GDM1 (cell line): Measurements from ENCODE around the gene IL2RA.
"Not testable (repeated sequence)": the region's sequence is repeated elsewhere in the genome, so short reads cannot be mapped to it uniquely, and the experiment has no call there.

Experiments used
- DNase-seq: peaks from one replicate; lab custom pipeline; 2025; lab: John Stamatoyannopoulos, UW

The IL2RA gene

GRCh38 chr10:5981529-5981928 is 80.6 kb downstream of the IL2RA start:
- no peak for DNase-seq

GRCh38 chr10:5978230-5978489 is 84.0 kb downstream of the IL2RA start:
- DNase-seq, result no peak

- peak; percentile 57 for DNase-seq
Measured at GRCh38 chr10:5977471-5978229, 84.5 kb downstream of the IL2RA start, which contains the start of gene IL15RA. IL15RA (minus strand) TSS chr10:5977543; CDS start chr10:5977492, 51 bp downstream.

DNA sequence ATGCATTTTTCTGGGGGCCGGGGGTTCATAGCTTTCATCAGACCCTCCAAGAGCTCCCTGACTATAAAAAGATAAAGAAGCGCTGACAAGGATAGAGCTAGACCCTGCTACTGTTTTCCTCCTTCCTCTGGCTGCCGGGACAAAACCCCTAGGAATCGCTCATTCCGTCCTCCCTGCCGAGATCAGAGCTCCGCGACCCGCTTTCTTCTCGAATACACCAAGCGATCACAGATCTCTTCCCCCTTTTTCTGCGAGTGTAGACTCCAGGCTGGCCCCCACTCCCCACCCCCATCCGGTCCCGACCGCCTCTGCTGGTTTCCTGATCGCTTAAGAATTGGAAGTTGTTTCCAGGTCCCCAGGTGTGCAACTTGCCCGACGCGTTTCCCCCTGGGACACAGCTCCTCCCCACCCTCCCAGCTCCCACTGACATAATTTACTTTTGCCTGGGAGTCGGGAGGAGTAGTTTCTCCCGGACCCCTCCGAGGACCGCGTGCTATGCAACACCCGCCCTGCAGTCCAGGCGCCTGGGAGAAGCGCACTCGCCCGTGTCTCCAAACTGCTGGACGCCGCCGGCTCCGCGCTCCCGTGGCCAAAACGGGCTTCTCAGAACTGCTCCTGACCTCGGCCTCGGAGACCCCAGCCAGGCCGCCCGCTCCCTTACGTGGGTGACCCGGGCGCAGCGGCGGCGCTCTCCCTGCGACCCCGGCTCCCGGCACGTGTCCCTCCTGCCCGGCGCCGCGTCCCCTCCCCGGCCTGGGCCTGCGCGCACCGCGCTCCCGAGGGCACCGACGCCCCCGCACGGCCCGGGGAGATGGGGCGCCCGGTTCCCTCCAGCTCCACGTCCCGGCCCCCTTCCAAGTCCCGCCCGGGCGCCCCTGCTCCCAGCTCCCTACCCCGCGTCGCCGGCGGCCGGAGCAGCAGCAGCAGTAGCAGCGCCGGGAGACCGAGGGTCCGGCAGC is 85.4 kb downstream of the IL2RA start:
- DNase-seq, result peak; percentile 56

GRCh38 chr10:5975641-5976473 is 86.3 kb downstream of the IL2RA start:
- no peak for DNase-seq

DNA sequence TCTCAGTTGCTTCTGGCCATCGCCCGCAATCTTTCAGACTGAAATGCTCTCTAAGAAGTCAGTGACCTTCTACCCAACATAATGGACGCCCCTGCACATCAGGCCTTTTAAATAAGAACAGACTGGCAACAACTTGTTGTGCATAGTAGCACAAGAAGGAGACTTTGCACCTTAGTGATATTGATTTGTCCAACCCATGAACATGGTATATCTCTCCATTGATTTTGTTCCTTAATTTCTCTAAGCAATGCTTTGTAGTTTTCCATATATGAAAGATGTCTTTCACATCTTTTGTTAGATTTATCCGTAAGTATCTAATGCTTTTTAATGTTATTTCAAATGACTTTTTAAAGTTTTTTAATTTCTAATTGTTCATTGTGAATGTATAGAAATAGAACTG is 89.1 kb downstream of the IL2RA start:
- DNase-seq, result no peak

DNA sequence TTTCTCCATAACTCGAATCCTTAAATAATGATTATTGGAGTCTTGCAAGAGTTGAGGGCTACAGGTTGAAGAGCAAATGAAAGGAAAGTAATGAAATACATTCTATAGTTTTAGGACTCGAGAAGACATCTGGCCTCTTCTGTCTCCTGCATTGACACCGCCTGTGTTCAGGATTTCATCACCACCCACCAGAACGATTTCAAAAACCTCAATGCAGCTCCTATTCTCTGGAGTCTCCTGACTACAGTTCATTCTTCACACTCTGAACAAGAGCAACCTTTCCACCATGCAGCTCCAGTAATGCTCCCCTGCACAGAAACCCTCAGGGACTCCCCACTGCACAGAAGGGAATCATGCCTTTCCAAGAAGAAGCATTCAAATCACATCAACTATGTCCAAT is 90.3 kb downstream of the IL2RA start:
- no peak for DNase-seq

- DNase-seq, result no peak
Measured at GRCh38 chr10:5971315-5971832, 90.8 kb downstream of the IL2RA start.

DNA sequence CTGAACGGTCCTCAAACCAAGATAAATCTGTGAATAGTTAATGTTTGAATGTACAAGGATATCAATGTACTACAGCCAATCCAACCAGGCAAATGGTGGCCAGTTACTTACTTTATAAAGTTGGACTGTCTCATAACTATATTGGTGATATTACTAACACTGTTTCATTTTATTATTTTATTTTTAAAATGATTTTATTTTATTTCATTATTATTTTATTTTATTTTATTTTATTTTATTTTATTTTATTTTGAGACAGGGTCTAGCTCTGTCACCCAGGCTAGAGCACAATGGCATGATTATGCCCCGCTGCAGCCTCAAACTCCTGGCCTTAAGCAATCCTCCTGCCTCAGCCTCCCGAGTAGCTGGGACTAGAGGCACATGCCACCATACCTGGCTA is 91.6 kb downstream of the IL2RA start:
- no peak for DNase-seq

DNA sequence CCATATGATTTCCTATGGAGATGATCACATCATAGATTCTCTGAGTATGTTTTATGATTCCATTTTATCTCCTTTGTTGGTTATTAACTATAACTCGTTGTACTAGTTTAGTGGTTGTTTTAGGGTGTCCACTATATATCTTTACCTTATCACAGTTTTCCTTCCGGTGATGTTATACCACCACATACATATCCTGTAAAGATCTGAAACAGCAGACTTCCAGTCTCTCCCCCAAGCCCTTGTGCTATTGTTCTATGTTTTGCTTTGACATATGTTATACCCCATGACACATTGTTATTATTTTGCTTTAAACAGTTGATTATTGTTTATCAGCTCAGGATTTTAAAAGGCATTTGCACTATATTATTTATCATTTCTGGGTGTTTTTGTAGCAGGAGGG is 92.1 kb downstream of the IL2RA start:
- DNase-seq, result no peak

GRCh38 chr10:5968681-5969453 is 93.3 kb downstream of the IL2RA start:
- no peak for DNase-seq

DNA sequence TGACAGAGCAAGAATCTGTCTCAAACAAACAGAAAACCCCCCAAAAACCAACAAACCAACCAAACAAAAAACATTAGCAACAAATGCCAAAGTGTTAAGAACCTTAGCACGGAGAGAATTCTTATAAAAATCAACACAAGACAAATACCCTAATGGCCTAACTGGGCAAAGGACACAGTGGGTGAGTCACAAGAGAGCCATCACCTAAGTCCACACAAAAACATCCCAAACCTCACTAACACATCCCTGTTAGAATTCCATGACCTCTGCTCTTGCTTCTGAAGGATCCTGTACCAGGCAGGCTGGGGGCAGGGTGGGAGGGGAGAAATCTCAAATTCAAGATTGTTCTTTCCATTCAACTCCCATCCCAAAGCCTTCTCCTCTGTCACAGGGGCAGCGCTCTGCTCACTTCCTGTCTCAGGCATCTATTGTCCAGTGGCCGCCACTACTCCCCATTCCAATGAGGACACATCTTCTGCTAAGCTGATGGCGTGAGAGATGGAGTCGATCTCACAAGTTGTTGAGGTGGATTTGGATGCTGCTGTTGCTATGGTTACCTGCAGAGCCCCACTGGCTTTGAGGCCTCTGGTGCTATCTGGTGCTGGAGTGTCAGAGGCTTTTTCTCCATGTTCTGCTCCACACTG is 94.0 kb downstream of the IL2RA start:
- no peak for DNase-seq

DNA sequence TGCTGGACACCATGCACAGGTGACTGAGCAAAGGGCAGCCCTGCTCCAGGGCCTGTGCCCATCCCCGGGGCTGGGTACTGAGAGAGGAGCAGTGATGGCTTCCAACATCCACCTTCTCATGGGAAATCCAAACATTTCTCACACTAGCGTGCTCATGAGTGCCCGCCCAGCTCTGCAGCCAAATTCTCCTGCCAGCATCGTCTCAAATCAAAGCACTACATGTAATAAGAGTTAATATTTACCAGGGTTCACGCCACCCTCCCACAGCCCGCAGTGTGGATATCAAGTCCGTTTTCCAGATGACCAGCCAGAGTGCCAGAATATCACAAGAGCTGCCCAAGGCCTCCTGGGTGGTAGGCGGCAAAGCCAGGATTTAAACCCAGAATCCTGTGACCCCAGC is 96.9 kb downstream of the IL2RA start:
- no peak for DNase-seq

- DNase-seq, result no peak
Measured at GRCh38 chr10:5964736-5965135, 97.4 kb downstream of the IL2RA start.

DNA sequence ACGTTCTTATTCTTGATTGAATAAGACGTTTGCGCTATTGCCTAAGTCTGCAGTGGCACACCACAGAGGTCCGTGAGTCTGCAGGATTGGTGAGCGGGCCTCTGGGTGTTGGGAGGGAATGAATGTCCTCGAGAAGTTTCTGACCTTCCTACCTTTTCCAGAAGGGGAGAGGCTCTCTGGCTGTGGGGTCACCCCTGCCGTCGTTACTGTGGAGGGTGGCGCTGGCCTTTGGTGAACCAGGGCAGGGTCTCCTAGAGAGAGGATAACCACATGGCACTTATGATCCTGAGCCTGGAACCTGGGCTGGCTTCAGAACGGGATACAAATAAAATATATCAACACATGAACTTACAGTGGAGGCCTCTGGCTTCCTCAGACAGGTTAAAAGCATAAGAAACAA is 98.6 kb downstream of the IL2RA start:
- no peak for DNase-seq

DNA sequence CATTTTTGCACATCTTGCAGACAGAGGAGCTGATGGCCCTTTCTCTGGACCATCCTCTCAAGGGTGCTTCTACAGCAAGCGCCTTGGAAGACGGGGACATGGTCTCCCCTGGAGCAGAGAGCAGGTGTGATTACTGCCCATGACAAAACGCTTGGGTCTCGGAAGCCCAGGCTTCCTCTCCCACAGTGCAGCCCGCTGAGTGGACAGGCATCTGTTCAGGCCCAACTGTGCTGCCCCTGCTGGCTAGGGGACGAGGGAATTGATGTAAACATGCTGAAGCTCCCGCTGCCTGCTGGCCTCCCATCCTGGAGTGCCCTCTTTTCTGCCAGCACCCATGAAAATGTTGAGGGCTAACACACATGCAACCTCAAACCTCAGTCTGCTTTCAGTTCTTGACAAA is 99.1 kb downstream of the IL2RA start:
- DNase-seq, result no peak

DNA sequence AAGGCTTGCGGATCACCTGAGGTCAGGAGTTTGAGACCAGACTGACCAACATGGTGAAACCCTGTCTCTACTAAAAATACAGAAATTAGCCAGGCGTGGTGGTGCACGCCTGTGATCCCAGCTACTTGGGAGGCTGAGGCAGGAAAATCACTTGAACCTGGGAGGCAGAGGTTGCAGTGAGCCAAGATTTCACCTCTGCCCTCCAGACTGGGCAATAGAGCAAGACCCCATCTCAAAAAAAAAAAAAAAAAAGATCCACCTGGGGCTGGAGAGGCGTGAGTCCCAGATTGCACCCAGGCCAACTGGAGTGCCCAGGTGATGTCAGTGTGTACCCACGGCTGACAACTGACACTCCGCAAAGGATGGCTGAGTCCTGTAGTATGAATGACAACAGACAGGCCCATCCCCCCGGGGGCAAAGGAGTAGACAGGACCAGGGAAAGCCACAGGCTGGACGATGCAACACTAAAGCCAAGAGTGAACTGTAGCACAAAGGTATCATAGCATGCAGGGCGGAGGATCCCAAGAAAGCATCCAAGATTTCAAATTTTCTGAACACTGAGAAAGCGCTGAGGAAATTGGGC is 99.7 kb downstream of the IL2RA start:
- DNase-seq, result not testable (repeated sequence)

DNA sequence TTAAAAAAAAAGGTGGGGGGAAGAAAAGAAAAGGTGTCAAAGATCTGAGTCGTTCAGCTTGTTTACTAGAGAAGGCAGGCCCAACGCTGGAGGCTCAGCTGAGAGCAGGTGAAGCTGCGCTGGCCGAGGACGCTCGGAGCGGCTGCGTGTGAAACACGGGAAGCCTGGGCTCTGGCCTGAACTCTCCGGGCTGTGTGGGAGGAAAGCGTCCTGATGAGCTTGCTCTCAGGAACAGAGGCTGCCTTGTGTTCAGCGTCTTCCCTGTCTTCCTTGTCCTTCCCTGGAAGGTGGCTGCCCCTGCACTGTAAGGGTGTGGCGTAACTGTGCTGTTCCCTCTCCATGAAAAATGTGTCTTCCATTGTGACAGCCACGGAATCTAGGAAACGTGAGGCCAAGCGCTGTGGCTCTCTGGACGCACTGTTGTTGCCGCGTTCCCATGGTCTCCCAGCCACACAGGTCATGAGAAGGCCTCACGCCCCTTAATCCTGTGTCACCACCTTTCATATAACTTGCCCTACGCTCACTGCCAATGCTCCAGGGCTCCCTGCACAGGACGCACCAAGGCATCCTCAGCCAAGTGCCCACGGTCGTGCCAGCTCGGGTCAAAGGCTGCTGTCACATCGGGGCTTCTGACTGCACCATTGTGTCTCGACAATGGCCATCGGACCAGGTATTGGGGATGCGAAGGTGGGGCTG is 100.6 kb downstream of the IL2RA start:
- no peak for DNase-seq

GRCh38 chr10:5960973-5961275 is 101.2 kb downstream of the IL2RA start:
- DNase-seq, result not testable (repeated sequence)
